Measurements from ENCODE around the gene GNG7.

GRCh38 chr19:2556221-2557092, 146.0 kb downstream of the GNG7 start:
- TF ChIP-seq EP300 (IDR thresholded peaks at IDR 0.05) (no peak), CTCF (IDR thresholded peaks at IDR 0.05) (no peak), POLR2A (IDR thresholded peaks at IDR 0.05) (no peak), POLR2AphosphoS5 (IDR thresholded peaks at IDR 0.05) (no peak)

All from suprapubic skin (tissue), 4 donors.